GM19324 (cell line): Measurements from ENCODE around the gene OPA3.

Source experiments
- ATAC-seq: cut with Tn5 transposase; IDR thresholded peaks from one replicate; pipeline ENCODE4 v1.9.1; 2021; ENCODE audit warnings: mild to moderate bottlenecking, moderate library complexity; ENCODE audit not compliant: unreplicated experiment, low FRiP score

Gene OPA3

DNA sequence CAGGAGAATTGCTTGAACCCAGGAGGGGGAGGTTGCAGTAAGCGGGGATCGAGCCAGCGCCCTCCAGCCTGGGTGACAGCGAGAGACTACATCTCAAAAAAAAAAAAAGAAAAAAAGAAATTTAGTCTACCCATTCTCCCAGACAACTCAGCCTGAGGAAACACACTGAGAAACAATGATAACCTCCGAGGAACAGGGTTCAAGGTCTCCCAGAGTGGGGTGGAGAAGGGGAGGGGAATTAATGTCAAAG, 78.7 kb downstream of the OPA3 start:
- ATAC-seq = no peak

GRCh38 chr19:45505151-45505995, 79.2 kb downstream of the OPA3 start:
- ATAC-seq = no peak

DNA sequence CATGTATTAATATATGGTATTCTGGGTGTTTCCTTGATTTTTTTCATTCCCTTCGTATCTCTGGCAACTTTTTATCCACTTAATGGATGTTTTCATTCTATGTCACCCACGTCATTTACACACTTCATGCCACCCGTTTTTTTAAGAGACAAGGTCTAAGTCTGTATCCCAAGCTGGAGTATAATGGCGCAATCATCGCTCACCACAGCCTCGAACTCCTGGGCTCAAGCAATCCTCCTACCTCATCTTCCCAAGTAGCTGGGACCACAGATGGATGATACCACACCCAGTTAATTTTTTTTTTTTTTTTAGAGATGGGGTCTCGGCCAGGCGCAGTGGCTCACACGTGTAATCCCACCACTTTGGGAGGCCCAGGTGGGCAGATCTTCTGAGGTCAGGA, 80.7 kb downstream of the OPA3 start:
- no peak for ATAC-seq

DNA sequence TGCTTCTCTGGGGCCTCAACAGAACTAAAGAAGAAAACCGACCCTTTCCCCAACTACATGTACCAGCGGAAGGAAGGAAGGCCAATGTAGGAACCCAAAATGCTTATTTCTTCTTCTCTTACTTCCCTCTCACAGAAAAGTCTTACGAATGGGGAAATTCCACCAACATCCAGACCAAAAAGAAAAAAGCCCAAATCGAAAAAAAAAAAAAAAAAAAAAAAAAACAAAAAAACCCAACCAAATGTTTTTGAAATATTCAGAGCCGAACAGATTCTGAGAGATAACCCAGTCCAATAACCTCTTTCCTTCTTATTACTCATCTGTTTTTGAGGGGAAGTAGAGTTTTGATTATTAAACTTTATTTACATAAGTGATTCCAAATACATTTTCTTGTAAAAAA, 82.5 kb downstream of the OPA3 start:
- ATAC-seq = no peak

GRCh38 chr19:45501730-45502014, 82.9 kb downstream of the OPA3 start:
- ATAC-seq = no peak

DNA sequence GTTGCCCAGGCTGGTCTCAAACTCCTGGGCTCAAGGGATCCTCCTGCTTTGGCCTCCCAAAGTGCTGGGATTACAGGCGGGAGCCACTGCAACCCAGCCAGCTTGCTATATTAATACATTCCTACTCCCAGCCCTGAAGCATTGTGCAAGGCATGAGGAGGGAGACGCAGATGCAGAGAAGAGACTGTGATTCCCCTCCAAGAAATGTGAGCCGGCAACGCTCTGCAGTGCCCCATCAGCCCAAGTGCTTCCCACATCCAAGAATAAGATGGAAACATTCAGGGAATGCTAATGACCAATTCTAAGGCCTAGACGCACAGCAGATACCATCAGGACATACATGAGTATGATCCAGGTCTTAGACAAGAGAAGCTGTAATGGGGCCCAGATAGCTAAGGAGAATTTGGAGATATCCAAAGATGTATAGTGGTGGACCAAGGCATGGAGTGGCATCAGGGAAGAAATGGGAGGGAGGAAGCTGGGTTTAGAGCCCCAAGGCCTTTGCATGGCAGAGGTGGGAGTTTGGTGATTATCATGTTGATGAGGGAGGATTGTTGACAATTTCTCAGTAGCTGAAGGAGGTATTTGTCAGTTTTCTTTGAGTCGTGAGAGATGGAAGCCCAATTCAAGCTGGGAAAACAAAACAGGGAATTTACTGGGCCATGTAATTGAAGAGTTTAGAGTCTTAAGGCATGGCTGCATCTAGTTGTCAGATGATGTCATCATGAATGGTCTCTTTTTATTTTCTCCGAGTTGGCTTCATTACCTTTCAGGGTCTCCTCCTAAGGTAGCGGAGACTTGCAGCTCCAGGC, 83.5 kb downstream of the OPA3 start:
- no peak for ATAC-seq

DNA sequence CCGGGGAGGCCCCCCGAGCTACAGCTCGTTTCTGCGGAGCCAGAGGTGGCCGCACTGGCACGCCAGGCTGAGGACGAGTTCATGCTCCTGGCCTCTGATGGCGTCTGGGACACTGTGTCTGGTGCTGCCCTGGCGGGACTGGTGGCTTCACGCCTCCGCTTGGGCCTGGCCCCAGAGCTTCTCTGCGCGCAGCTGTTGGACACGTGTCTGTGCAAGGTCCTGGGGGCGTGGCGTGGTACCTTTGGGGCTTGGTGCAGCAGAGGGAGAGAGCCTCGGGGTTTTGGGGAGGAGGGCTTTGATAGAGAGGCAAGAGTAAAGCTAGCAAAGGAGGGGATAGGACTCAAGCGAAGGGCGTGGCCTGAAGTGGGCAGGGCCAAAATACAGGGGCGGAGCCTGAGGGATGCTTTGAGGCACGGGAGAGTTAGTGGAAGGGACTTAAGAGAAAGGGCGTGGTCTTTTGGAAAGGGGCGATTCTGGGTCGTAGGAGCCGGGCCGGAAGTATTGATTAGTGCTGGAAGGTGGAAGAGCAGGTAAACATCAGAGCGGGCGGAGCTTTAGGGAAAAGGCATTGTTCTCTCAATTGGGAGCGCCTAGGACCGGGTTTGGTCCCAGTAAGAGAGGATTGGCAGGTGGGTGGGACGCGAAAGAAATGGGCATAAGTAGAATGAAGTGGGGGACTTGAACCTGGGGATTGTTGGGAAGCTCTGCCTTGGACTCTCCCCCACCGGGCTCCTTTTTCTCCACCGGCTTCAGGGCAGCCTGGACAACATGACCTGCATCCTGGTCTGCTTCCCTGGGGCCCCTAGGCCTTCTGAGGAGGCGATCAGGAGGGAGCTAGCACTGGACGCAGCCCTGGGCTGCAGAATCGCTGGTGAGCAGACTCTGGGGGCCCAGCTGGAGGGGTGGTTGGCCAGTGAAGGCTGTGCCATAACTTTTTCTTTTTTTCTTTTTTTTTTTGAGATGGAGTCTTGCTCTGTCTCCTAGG, 85.1 kb downstream of the OPA3 start:
- ATAC-seq = no peak

DNA sequence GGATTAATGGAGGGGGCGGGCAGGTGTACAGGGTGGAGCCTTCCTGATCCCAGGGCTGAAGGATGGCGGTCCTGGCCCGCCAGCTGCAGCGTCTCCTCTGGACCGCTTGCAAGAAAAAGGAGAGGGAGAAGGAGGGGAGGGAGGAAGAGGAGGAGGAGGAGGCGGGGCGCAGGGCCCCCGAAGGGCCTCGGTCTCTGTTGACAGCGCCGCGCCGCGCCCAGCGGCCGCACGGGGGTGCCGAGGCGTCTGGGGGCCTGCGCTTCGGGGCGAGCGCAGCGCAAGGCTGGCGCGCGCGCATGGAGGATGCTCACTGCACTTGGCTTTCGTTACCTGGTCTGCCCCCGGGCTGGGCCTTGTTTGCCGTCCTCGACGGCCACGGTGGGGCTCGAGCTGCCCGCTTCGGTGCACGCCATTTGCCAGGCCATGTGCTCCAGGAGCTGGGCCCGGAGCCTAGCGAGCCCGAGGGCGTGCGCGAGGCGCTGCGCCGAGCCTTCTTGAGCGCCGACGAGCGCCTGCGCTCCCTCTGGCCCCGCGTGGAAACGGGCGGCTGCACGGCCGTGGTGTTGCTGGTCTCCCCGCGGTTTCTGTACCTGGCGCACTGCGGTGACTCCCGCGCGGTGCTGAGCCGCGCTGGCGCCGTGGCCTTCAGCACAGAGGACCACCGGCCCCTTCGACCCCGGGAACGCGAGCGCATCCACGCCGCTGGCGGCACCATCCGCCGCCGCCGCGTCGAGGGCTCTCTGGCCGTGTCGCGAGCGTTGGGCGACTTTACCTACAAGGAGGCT, 86.0 kb downstream of the OPA3 start, which contains the start of gene PPM1N:
Gene PPM1N (plus strand): TSS at position 33 of the 785 bp plus-strand sequence. CDS start 30 bp downstream, at position 63.
- ATAC-seq = no peak

DNA sequence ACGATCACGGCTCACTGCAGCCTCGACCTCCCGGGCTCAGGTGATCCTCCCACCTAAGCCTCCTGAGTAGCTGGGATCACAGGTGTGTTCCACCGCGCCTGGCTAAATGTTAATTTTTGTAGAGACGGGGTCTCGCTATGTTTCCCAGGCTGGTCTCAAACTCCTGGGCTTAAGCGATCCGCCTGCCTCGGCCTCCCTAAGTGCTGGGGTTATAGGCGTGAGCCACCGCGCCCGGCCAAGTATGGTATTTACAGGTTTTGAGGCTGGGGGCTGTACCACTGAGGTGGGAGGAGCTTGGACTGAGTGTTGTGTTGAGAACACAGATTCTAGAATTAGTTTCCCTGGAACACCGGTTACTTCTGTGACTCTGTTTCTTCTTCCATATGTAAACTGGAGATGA, 86.8 kb downstream of the OPA3 start:
- ATAC-seq = no peak

DNA sequence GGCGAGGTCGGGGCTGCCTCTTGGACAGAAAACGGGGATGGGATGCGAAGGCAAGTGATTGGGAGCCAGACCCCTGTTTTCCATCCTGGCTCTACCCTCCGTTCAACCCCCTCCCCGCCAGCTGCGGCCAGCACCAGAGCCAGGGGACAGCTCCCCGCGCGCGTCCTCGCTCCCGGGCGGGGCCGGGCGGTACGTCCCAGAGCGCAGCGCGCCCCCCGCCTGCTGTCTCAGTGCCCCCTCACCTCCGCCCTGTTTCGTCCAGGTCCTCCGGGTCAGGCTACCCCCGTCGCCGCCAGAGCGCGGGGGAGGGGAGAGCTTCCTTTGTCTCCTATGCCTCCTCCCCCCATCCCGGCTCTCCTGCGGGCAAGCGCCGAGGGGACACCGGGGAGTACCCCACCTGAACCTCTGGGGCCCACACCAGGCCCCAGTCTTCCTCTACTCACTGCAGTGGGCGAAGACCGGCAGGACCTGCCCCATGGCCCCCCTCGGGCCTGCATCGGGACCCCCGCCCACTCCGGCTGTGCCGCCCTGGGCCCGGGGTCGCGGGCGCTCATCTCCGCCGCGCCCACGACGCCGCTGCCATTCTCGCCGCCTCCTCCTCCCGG, 88.2 kb downstream of the OPA3 start:
- ATAC-seq = peak; percentile 18

DNA sequence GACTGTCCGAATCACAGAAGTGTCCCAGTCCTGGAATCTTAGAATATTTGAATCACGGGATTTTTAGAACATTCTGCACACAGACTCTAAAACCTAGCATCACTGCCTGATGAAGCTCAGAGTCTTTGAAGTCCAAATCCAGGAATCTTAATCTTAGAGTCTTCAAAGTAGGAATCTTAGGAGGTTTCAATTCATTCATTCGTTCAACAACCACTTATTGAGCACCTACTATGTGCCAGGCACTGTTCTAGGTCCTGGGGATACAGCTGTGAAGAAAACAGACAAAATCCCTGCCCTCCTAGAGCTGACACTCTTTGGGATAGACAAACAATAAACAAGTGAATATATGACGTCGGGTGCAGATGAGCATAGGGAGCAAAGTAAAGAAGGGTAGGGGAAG, 89.4 kb downstream of the OPA3 start:
- ATAC-seq = no peak

DNA sequence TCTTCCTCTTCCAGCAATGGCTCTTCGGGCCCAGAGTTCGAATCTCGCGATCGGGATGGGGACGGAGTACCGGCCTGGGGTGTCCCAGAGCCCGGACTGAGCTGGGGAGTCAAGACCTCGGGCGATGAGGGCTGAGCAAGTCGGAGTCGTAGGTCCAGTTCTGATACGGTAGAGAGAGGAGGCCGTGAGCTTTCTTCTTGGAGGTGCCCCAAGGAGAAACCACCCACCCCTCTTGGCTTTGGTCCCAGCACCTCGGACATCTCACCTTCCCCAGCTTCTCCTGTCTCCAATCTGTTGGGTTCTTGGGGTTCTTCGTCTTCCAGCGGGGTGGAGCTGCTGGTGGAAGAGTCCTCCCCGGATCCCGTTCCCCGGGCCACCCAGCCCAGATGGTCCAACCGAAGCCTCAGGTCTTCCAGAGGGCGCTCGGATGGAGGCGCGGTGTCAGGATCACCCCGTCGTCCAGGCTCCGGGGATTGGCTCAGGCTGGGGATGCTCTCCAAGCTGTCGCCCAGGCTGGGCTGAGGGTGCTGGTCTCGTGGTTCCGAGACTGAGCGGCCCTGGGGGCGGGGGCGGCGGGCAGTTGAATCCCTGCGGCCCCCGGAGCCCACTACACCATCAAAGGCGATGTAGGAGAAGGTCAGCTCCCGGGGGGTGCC, 90.2 kb downstream of the OPA3 start:
- ATAC-seq = no peak

DNA sequence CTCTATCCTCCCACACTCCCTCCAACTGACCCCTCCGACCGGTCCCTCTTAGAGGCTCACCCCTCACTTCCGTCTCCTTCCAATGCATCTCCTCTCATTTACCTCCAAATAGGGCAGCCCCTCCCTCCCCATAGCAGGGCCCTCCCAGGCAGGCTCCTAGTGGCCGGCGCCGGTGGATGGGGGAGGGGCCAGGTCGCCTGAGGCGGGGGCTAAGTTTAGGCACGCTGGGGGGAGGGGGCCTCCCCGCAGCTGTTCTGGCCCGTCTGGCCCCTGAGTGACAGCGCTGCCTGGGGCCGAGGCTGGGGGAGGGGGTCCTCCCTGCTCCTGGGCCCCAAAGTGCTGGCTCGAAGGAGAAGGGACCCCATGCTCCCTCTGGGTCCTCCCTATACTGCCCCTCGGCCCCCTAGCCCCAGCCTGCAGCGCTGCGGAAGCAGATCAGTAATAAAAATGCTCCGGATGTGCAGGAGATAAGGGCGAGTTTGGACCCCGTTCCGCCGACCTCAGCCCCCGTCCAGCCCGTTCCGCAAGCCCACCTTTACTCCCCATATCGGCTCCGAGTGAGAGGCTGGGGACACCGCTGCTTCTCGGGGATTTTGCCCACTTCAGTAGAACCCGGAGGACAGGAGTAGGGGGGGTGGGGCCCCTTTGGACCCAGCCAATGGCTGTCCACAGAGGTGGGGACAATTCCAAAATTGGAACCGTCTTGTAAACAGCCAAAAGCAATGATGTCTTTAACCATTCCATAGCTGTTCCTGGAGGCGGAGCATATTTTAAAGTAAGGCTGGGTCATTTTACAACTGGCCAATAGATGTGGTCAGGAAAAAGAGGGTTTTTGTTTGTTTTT, 91.8 kb downstream of the OPA3 start:
- no peak for ATAC-seq

DNA sequence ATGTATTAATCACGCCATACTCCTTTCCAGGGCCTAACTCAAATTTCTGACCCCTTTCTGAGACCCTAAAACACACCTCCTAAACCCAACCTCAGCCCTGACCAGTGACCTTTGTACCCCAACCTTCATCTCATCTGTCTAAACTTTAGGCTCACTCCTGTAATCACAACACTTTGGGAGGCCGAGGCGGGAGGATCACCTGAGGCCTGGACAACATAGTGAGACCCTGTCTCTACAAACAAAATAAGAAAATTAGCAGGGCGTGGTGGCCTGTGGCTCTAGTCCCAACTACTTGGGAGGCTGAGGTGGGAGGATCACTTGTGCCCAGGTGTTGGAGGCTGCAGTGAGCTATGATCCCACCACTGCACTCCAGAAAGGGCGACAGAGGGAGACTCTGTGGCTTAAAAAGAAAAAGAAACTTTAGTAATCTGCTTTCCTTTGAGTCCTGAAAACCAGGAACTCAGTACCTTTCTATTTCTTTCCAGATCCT, 92.4 kb downstream of the OPA3 start:
- ATAC-seq = no peak

GRCh38 chr19:45489216-45489855, 95.3 kb downstream of the OPA3 start:
- ATAC-seq = no peak

DNA sequence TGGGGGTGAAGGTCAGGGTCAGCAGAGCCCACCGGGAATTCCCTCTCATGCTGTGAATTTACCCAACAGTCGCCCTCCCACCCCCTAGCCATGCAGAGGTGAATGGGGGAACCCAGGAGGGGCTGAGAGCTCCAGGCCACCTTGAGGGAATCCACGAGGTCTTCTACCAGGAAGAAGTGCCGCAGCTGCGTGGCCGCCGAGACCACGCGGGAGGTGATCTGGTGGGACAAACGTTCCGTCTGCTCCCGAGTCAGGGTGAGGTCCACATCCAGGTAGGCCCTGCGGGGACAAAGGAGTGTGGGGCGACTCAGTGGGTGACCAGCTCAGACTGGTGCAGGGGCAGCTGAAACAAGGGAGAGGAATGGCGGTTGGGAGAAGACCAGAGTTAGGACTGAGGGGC, 95.9 kb downstream of the OPA3 start:
- ATAC-seq = no peak

GRCh38 chr19:45485305-45486077, 99.1 kb downstream of the OPA3 start:
- ATAC-seq = peak; percentile 84
